Measurements from ENCODE around the gene PCDHGA1.

DNA sequence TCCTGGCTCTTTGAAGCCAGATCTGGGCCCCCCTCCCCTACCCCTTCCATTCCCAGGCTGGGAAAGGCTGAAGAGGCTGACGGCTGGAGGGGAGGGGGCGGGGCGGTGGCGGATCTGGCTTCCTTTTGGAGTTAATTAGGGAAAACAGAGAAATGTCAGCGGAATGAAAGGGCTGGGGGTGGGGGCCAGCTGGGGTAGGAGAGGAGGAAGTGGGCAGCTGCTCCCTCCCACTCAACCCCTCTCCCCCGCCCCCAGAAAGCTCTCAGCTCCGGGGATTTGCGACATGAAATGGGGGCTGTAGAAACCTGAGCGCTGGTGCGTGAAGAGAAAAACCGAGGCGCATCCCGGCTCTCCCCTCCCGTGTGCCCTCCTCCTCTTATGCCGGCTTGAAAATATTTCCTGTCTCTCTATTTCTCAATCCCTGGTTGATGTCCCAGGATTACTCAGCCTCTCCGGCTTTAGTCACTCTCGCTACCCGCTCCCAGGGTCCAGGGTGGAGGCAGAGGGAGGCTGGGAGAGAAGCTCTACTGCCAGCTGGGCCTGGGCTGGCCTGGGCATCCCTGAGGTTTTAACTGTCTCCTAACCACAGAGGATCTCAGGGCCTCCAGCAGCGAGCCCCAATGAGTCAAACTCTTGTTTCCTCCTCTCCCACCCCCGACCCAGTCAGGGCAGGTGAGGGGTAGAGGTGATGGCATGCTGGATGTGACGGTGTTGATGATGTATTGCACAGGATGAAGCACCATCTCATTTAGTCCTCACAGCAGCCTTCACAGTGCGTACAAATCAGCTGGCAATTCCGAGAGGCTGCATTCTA is 178.7 kb downstream of the PCDHGA1 start:
- TF ChIP-seq, protein P1, sequence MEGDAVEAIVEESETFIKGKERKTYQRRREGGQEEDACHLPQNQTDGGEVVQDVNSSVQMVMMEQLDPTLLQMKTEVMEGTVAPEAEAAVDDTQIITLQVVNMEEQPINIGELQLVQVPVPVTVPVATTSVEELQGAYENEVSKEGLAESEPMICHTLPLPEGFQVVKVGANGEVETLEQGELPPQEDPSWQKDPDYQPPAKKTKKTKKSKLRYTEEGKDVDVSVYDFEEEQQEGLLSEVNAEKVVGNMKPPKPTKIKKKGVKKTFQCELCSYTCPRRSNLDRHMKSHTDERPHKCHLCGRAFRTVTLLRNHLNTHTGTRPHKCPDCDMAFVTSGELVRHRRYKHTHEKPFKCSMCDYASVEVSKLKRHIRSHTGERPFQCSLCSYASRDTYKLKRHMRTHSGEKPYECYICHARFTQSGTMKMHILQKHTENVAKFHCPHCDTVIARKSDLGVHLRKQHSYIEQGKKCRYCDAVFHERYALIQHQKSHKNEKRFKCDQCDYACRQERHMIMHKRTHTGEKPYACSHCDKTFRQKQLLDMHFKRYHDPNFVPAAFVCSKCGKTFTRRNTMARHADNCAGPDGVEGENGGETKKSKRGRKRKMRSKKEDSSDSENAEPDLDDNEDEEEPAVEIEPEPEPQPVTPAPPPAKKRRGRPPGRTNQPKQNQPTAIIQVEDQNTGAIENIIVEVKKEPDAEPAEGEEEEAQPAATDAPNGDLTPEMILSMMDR (IDR thresholded peaks at IDR 0.05), result no peak
- peak in 1 of 2 donors; percentile 76 for TF ChIP-seq EP300 (IDR thresholded peaks at IDR 0.05)

All from tibial nerve (tissue), 4 donors.